22Rv1 (cell line): ENCODE measurements around the gene GLRA2.

ENCODE experiments used
- ZFX ChIP-seq: fragments of 450-650 bp; IDR thresholded peaks from 2 replicates; pipeline ENCODE4 v1.6.1; 2017; ENCODE audit warnings: antibody characterized with exemption, borderline replicate concordance
- TF ChIP-seq, protein P1 (sequence below): fragments of 450-650 bp; IDR thresholded peaks from 2 replicates; pipeline ENCODE4 v1.5.1; 2017; ENCODE audit warnings: mild to moderate bottlenecking

DNA sequence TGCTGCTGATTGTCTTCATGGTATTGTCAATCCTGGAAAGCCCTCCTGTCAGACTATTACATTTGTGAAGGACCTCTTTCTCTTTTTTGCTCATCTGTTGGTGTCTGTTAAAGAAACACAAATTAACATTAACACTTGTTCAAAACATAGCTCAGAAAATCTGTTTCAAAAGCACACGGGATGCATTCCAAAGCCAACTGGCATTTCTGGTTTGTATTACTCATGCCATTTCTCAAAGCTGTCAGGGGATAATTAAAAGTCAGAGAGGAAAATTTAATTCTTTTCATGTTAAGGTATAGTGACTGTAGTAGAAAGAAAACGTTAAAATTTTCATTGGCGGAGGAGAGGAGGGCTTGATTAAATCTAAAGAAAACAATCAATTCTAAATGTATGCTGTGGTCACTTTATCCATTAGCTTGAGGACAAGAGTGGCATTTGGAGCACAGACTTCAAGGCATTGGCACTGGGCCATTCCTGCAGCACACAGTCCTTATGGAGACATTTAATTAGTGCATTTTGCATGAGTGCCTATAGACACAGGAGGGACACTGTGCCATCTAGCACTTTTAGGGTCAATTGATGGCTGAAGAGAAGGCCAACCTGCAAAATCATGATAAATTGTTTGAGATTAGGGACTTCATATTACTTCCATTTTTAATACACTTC, 21.2 kb upstream of the GLRA2 start:
- TF ChIP-seq, protein P1, sequence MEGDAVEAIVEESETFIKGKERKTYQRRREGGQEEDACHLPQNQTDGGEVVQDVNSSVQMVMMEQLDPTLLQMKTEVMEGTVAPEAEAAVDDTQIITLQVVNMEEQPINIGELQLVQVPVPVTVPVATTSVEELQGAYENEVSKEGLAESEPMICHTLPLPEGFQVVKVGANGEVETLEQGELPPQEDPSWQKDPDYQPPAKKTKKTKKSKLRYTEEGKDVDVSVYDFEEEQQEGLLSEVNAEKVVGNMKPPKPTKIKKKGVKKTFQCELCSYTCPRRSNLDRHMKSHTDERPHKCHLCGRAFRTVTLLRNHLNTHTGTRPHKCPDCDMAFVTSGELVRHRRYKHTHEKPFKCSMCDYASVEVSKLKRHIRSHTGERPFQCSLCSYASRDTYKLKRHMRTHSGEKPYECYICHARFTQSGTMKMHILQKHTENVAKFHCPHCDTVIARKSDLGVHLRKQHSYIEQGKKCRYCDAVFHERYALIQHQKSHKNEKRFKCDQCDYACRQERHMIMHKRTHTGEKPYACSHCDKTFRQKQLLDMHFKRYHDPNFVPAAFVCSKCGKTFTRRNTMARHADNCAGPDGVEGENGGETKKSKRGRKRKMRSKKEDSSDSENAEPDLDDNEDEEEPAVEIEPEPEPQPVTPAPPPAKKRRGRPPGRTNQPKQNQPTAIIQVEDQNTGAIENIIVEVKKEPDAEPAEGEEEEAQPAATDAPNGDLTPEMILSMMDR, result no peak
- no peak for TF ChIP-seq ZFX
